Measurements from ENCODE around the gene ALG3. TPM values are rescaled to one million over a fixed set of nuclear protein-coding genes. Genes with fewer than 3 reads are reported as not detected.
A peak's percentile ranks its signal among the peaks of the same experiment; 100 is the strongest.

ALG3 gene
- total RNA-seq, 2 experiments from 2014 or later = 45.3 to 60.2 TPM

DNA sequence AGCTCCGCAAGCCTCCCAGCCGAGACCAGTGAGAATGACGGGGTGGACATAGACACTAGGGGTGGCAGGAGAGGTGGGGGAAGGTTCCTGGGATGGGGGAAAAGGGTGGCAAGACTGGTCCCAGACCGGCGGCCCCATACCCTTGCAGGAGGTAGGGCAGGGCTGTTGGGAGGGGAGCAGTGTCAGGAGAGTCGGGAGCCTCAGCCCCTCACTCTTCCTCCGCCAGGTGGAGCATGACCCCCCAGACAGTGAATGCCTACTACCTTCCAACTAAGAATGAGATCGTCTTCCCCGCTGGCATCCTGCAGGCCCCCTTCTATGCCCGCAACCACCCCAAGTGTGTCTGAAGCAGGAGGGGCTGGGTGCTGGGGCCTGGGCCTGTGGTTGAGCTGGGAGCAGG lies 41.6 kb upstream of the ALG3 start:
- BruUV-seq (replicated peaks) = no TSS peak
- Histone ChIP-seq H3K4me1 (ENCODE audit: insufficient read depth, low read length, poor library complexity, severe bottlenecking) (no peaks in the 10 kb centered on the region), H3K36me3 (ENCODE audit: insufficient read depth, low read length) (no peaks in the 10 kb centered on the region), H3K9me3 (ENCODE audit: low read length) (no peaks in the 10 kb centered on the region), H3K4me3 (ENCODE audit: low read depth, low read length, poor library complexity, severe bottlenecking) (no peak overlapping the region), H3K27ac (ENCODE audit: low read depth, low read length, poor library complexity, severe bottlenecking) (no peak overlapping the region), H3K9me2 (ENCODE audit: insufficient read depth, low read length) (no peaks in the 10 kb centered on the region), H3K79me2 (ENCODE audit: insufficient read depth, low read depth, low read length) (no peaks in the 10 kb centered on the region), H3K4me2 (ENCODE audit: low read length) (no peak overlapping the region), H2AFZ (ENCODE audit: low read length) (no peak overlapping the region), H4K20me1 (ENCODE audit: insufficient read depth, low read length) (no peaks in the 10 kb centered on the region)
- CTCF ChIA-PET (ENCODE audit: unreplicated experiment) = no interaction called here
- DNase-seq (ENCODE audit: low spot score) = no peak
- TF ChIP-seq EZH2phosphoT487 (IDR thresholded peaks at IDR 0.05; ENCODE audit: borderline replicate concordance, low read depth, low read length) = no peak
- TF ChIP-seq, protein P1, sequence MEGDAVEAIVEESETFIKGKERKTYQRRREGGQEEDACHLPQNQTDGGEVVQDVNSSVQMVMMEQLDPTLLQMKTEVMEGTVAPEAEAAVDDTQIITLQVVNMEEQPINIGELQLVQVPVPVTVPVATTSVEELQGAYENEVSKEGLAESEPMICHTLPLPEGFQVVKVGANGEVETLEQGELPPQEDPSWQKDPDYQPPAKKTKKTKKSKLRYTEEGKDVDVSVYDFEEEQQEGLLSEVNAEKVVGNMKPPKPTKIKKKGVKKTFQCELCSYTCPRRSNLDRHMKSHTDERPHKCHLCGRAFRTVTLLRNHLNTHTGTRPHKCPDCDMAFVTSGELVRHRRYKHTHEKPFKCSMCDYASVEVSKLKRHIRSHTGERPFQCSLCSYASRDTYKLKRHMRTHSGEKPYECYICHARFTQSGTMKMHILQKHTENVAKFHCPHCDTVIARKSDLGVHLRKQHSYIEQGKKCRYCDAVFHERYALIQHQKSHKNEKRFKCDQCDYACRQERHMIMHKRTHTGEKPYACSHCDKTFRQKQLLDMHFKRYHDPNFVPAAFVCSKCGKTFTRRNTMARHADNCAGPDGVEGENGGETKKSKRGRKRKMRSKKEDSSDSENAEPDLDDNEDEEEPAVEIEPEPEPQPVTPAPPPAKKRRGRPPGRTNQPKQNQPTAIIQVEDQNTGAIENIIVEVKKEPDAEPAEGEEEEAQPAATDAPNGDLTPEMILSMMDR (conservative IDR thresholded peaks at IDR 0.05; ENCODE audit: low read length) = no peak
- POLR2A ChIA-PET = no interaction called here
- intact Hi-C loops (cut with micrococcal nuclease; ENCODE audit: unreplicated experiment) = no loop called here

DNA sequence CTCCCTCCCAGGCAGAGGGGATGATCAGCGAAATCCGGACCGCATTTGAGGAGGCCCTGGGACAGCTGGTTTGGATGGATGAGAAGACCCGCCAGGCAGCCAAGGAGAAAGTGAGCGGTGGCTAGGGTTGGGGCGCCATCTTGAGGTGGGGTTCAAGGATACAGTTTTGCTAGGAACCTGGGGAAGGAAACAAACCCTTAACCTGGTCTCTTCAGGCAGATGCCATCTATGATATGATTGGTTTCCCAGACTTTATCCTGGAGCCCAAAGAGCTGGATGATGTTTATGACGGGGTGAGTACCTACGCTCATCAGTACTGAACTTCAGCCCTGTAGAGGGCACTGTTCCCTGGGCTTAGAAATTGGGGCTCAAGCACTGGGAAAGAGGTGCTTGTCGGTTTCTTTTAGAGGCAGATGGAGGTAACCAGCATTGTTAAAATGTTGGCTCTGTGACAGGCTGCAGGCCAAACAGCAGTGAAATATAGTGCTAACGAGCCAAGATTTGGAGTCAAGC lies 40.7 kb upstream of the ALG3 start:
- ChIA-PET POLR2A (no interaction called here), CTCF (ENCODE audit: unreplicated experiment) (interaction anchor here (0.7 kb wide), 1 partner anchor 144 kb away, joined by 4 read pairs; no protein-coding TSS in a partner anchor)
- intact Hi-C loops (cut with micrococcal nuclease; ENCODE audit: unreplicated experiment) = loop anchor here (1.0 to 5.0 kb wide), 3 partner anchors 37 to 394 kb away; no protein-coding TSS in a partner anchor
- Histone ChIP-seq H3K27ac (ENCODE audit: low read depth, low read length, poor library complexity, severe bottlenecking) (no peak overlapping the region), H3K4me3 (ENCODE audit: low read depth, low read length, poor library complexity, severe bottlenecking) (no peak overlapping the region), H3K79me2 (ENCODE audit: insufficient read depth, low read depth, low read length) (no peaks in the 10 kb centered on the region), H3K9me2 (ENCODE audit: insufficient read depth, low read length) (no peaks in the 10 kb centered on the region), H3K9me3 (ENCODE audit: low read length) (no peaks in the 10 kb centered on the region), H4K20me1 (ENCODE audit: insufficient read depth, low read length) (no peaks in the 10 kb centered on the region), H2AFZ (ENCODE audit: low read length) (no peak overlapping the region), H3K4me2 (ENCODE audit: low read length) (no peak overlapping the region), H3K36me3 (ENCODE audit: insufficient read depth, low read length) (no peaks in the 10 kb centered on the region), H3K4me1 (ENCODE audit: insufficient read depth, low read length, poor library complexity, severe bottlenecking) (no peaks in the 10 kb centered on the region)
- peak; percentile 65 for DNase-seq (ENCODE audit: low spot score)
- no peak for TF ChIP-seq EZH2phosphoT487 (IDR thresholded peaks at IDR 0.05; ENCODE audit: borderline replicate concordance, low read depth, low read length)
- TF ChIP-seq, protein P1 (conservative IDR thresholded peaks at IDR 0.05; ENCODE audit: low read length) = peak; percentile 90
- BruUV-seq (replicated peaks) = no TSS peak

DNA sequence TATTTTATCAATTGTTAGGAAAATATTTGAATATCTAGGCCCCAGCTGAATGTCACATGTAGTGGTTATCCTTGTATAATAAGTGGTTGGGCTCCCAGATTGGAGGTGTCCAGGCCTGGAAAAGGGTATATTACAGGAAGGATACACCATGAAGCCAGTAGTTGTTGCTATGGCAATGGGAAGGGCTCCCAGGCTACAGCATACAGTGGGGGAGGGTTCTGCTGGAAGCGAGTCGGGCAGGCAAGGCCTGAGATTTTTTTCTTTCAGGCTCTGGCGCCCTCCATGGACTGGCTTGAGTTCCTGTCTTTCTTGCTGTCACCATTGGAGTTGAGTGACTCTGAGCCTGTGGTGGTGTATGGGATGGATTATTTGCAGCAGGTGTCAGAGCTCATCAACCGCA lies 35.9 kb upstream of the ALG3 start:
- TF ChIP-seq, protein P1 (conservative IDR thresholded peaks at IDR 0.05; ENCODE audit: low read length) = peak; percentile 66
- TF ChIP-seq EZH2phosphoT487 (IDR thresholded peaks at IDR 0.05; ENCODE audit: borderline replicate concordance, low read depth, low read length) = no peak
- Histone ChIP-seq H3K36me3 (ENCODE audit: insufficient read depth, low read length) (no peaks in the 10 kb centered on the region), H4K20me1 (ENCODE audit: insufficient read depth, low read length) (no peaks in the 10 kb centered on the region), H3K4me1 (ENCODE audit: insufficient read depth, low read length, poor library complexity, severe bottlenecking) (no peaks in the 10 kb centered on the region), H3K27ac (ENCODE audit: low read depth, low read length, poor library complexity, severe bottlenecking) (no peak overlapping the region), H2AFZ (ENCODE audit: low read length) (no peak overlapping the region), H3K9me2 (ENCODE audit: insufficient read depth, low read length) (no peaks in the 10 kb centered on the region), H3K9me3 (ENCODE audit: low read length) (no peaks in the 10 kb centered on the region), H3K79me2 (ENCODE audit: insufficient read depth, low read depth, low read length) (no peaks in the 10 kb centered on the region), H3K4me3 (ENCODE audit: low read depth, low read length, poor library complexity, severe bottlenecking) (no peak overlapping the region), H3K4me2 (ENCODE audit: low read length) (no peak overlapping the region)
- DNase-seq (ENCODE audit: low spot score) = peak; percentile 47
- POLR2A ChIA-PET = no interaction called here
- CTCF ChIA-PET (ENCODE audit: unreplicated experiment) = no interaction called here
- no TSS peak for BruUV-seq (replicated peaks)
- intact Hi-C loops (cut with micrococcal nuclease; ENCODE audit: unreplicated experiment) = loop anchor here (5.0 kb wide), 1 partner anchor 32 kb away; no protein-coding TSS in a partner anchor

All from OCI-LY7 (cell line).